A549 treated with Hydrocortisone at 1 μM for 4 hours (cell line): Measurements from ENCODE around the gene HTT. TPM values are rescaled to one million over a fixed set of nuclear protein-coding genes. Genes with fewer than 3 reads are reported as not detected.

ENCODE experiments used
- total RNA-seq: library from RNA; stranded (reverse); fragments of 200-300 nt; extraction: Qiagen RNA extraction; gene quantifications from 5 replicates; pipeline ENCODE4 v1.2.3, GENCODE V29; 2022

Gene HTT
- total RNA-seq: 9.9 to 14.3 TPM (median 13.2 TPM) in 5 replicates

DNA sequence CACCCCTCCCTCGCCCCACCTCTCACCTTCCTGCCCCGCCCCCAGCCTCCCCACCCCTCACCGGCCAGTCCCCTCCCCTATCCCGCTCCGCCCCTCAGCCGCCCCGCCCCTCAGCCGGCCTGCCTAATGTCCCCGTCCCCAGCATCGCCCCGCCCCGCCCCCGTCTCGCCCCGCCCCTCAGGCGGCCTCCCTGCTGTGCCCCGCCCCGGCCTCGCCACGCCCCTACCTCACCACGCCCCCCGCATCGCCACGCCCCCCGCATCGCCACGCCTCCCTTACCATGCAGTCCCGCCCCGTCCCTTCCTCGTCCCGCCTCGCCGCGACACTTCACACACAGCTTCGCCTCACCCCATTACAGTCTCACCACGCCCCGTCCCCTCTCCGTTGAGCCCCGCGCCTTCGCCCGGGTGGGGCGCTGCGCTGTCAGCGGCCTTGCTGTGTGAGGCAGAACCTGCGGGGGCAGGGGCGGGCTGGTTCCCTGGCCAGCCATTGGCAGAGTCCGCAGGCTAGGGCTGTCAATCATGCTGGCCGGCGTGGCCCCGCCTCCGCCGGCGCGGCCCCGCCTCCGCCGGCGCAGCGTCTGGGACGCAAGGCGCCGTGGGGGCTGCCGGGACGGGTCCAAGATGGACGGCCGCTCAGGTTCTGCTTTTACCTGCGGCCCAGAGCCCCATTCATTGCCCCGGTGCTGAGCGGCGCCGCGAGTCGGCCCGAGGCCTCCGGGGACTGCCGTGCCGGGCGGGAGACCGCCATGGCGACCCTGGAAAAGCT lies at the start of gene HTT, which contains the start of gene HTT-AS:
Gene HTT, plus strand, starts transcription at position 604 of the 768 bp plus-strand sequence. Its CDS starts 145 bp downstream, at position 749.
Gene HTT-AS, minus strand, starts transcription at position 461 of the 768 bp plus-strand sequence.

DNA sequence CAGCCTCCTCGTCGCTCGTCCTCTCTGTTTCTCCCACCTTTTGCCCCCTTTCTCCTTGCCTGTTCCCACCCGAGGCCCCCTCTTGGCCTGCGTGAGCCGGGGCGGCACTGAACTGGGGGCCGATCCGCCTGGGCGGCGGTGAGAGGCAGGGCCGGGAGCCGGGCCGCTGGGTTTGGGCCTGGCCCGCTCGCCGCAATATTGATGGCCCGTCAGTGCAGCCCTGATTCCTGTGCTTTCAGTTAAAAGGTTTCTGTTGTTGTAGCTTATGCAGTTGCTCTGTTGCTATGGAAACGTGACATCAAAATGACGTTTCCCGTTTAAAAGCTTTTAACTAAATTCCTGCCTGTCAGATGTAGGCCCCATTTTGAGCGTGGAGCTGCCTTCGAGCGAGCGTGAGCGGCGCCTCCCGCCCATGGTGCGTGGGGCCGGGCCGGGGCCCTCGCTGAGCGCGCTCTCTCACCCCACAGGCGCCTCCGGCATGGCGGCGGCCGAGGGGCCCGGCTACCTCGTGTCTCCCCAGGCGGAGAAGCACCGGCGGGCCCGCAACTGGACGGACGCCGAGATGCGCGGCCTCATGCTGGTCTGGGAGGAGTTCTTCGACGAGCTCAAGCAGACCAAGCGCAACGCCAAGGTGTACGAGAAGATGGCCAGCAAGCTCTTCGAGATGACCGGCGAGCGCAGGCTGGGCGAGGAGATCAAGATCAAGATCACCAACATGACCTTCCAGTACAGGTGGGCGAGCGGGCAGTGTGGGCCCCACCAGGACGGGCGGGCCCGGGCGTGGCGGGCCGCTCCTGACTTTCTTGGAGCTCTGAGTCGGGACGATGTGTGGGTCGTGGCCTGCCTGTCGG lies 174.6 kb downstream of the HTT start, which contains the start of gene MSANTD1:
Gene MSANTD1, plus strand, starts transcription at position 349 of the 851 bp plus-strand sequence. Its CDS starts 64 bp downstream, at position 413.

GRCh38 chr4:3292571-3293400 lies 218.3 kb downstream of the HTT start, which contains the start of gene RGS12:
Gene RGS12 (plus strand): TSS chr4:3293021. CDS start chr4:3316171, 23,150 bp downstream.

Other genes with a start within 250 kb of the HTT start
- gene ADD1, start 230.8 kb upstream of the HTT start, total RNA-seq: 79.4 to 95.1 TPM (median 85.6 TPM) in 5 replicates
- gene NOP14, start 111.3 kb upstream of the HTT start, total RNA-seq: 23.7 to 30.8 TPM (median 27.4 TPM) in 5 replicates
- gene GRK4, start 111.1 kb upstream of the HTT start, total RNA-seq: 1.4 to 1.7 TPM (median 1.6 TPM) in 5 replicates
- gene HTT-AS, start 143 bp upstream of the HTT start, total RNA-seq: not detected in 5 replicates
- 0.09 to 0.21 TPM (median 0.15 TPM) in 5 replicates for gene MSANTD1, start 174.5 kb downstream of the HTT start, total RNA-seq
- gene RGS12, start 218.3 kb downstream of the HTT start, total RNA-seq: 8.4 to 12.3 TPM (median 10.1 TPM) in 5 replicates